Effector CD8-positive, alpha-beta T cell (primary cell): ENCODE measurements around the gene NOB1.
"Not testable (repeated sequence)": the region's sequence is repeated elsewhere in the genome, so short reads cannot be mapped to it uniquely, and the experiment has no call there.

Experiments used
- DNase-seq: peaks from one replicate; lab custom pipeline; 2025; lab: John Stamatoyannopoulos, UW
- total RNA-seq, 4 experiments: gene quantifications; one replicate each; lab custom pipeline; 2026; lab: John Stamatoyannopoulos, UW

Gene NOB1
- total RNA-seq = 32.2 to 54.8 (median 38.6) reads per million in 4 experiments

- DNase-seq = peak; percentile 96
These were observed at the start of gene NOB1 for GRCh38 chr16:69754469-69755310. Gene NOB1 (minus strand): TSS chr16:69754926. CDS start chr16:69754910, 16 bp downstream.

GRCh38 chr16:69804297-69804696, 49.6 kb upstream of the NOB1 start:
- no peak for DNase-seq

- no peak for DNase-seq
These were observed 44.9 kb upstream of the NOB1 start for GRCh38 chr16:69799611-69800031.

GRCh38 chr16:69798466-69798865, 43.7 kb upstream of the NOB1 start:
- no peak for DNase-seq

- DNase-seq = no peak
These were observed 41.8 kb upstream of the NOB1 start for GRCh38 chr16:69796285-69797118.

DNA sequence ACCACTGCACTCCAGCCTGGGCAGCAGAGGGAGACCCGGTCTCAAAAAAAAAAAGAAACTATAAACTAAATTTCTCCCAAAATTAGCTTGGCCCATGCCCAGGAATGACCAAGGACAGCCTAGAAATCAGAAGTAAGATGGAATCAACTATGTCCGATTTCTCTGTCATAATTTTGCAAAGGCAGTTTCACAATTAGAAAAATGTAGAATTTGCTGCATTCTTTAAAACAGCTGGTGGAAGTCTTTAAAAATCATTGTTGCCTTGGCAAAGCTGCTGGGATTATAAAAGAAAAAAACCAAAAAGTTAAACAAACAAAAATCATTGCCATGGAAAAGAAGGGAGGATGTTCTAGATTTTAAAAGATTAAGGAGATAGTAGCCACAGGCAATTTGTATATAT, 39.8 kb upstream of the NOB1 start:
- DNase-seq = no peak

GRCh38 chr16:69793526-69793925, 38.8 kb upstream of the NOB1 start:
- no peak for DNase-seq

DNA sequence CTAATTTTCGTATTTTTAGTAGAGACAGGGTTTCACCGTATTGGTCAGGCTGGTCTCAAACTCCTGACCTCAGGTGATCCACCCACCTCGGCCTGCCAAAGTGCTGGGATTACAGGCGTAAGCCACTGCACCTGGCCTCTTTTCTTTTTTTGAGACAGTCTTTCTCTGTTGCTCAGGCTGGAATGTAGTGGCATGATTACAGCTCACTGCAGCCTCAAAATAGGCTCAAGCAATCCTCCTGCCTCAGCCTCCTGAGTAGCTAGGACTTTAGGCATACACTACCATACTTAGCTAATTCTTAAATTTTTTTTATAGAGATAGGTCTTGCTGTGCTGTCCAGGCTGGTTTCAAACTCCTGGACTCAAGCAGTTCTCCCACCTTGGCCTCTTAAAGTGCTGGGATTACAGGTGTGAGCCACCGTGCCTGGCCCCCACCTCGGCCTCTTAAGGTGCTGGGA, 36.7 kb upstream of the NOB1 start:
- not testable (repeated sequence) for DNase-seq

DNA sequence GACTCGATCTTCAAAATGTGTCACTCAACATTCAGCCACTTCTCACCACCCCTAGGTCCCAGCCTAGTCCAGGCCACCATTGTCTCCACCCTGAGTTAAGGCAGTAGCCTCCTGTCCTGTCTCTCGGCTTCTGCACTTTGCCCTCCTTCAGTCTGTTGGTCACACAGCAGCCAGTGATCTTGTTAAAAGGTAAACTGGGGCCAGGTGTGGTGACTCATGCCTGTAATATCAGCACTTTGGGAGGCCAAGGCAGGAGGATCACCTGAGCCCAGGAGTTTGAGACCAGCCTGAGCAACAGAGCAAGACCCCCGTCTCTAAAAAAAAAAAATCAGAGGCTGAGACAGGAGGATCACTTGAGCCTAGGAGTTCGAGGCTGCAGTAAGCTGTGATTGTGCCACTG, 33.2 kb upstream of the NOB1 start:
- no peak for DNase-seq

DNA sequence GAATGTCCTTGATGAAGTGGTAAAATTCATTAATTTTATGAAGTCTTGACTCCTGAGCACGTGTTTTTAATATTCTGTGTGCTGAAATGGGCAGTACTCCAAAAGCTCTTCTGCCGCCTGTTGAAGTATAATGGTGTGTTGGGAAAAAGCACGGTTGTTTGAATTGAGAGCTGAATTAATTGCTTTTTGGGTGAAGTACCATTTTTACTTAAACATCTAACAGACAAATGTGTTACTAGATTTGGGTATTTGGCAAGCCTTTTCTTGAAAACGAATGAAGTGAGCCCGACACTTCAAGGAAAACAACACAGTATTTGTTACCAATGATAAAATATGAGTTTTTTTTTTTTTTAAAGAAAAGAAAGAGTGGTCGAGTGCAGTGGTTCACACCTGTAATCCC, 29.9 kb upstream of the NOB1 start:
- DNase-seq = no peak

- no peak for DNase-seq
These were observed 26.4 kb upstream of the NOB1 start for GRCh38 chr16:69781118-69781517.

GRCh38 chr16:69779724-69780123, 25.0 kb upstream of the NOB1 start:
- no peak for DNase-seq

GRCh38 chr16:69775563-69775962, 20.8 kb upstream of the NOB1 start:
- DNase-seq = no peak

GRCh38 chr16:69773260-69773947, 18.7 kb upstream of the NOB1 start:
- DNase-seq = no peak

- DNase-seq = no peak
These were observed 16.9 kb upstream of the NOB1 start for GRCh38 chr16:69771651-69771967.

- no peak for DNase-seq
These were observed 14.7 kb upstream of the NOB1 start for GRCh38 chr16:69769404-69769803.

- DNase-seq = no peak
These were observed 13.9 kb upstream of the NOB1 start for GRCh38 chr16:69768666-69769065.

DNA sequence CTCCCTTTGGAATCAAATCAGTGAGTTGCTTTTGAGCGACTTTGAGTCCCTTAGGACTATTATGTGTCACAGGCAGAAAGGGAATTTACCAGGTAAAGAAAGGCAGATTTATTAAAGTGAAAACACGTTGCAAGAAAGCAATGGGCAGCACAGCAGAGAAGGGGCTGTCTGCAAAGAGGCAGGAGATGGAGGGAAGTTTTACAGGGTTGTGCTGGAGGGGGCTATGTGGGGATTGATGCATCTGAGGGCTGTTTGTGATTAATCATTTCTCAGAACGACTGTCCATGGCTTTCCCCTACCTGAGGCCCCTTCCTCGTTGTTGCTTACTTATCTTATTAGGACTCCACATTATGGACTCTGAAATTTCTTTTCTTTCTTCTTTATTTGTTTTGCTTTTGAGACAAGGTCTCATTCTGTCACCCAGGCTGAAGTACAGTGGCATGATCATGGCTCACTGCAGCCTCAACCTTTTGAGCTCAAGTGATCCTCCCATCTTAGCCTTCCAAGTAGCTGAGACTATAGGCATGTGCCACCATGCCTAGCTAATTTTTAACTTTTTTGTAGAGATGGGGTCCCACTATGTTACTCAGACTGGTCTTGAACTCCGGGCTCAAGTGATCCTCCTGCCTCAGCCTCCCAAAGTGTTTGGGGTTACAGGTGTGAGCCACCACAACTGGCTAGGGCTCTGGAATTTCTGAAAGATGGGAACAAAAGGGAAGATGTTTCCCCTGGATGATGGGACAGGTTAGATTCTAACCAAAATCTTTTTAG, 12.9 kb upstream of the NOB1 start:
- DNase-seq = no peak

DNA sequence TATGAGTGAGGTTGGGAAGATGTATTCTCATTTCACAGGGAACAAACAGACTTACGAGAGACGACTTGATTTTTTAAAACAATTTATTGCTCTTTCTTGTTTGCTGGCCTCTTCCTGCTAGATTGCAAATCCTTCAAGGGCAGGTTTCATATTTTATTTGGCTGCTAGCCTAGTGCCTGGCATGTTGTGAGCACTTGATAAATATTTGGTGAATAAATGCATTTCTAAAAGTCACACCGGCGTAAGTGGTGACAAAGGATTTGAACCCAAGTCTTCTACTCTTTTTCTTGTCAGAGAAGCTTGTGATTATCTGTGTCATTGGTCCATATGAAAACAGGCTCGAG, 8.8 kb upstream of the NOB1 start:
- no peak for DNase-seq

DNA sequence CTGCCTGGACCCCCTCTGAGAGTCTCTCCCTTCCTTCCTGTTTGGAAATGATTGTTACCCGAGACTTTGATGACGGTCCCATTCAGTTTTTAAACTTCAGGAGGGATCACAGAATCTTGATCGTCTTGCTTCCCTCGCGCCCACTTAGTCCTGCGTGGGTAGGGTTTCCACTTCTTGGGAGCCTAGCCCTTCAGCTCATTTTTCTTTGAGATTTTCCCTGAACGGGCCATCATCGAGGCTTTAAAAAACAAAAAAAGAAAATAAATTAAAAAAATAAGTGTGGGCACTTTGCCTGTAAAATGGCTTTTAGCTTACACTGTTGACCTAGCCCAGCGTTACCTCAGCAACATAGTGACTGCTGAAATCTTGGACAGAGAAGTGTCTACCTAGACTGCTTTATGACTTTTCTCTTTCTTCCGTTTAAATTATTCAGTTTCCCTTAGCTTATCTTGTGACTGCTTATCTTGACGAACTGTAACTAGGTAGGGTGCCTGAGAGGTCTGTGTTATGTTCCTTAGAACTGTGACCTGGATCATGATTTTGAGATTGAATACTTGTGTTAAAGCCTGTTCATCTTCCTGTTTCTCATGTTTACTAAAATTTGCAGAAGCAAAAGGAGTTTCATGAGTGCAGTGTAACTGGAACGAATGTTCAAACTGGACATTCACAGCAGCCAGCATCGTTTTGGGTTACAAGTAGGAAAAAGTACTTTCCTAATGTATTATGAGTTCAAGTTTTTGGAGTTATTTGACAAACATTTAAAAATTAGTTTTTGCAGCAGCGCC, 8.3 kb upstream of the NOB1 start:
- no peak for DNase-seq
